GM18861 (cell line): Measurements from ENCODE around the gene CD8B.
A peak's percentile ranks its signal among the peaks of the same experiment; 100 is the strongest.
"Not testable (repeated sequence)": the region's sequence is repeated elsewhere in the genome, so short reads cannot be mapped to it uniquely, and the experiment has no call there.

Experiments used
- ATAC-seq: cut with Tn5 transposase; IDR thresholded peaks from one replicate; pipeline ENCODE4 v1.9.1; 2021; ENCODE audit not compliant: unreplicated experiment

Gene CD8B

DNA sequence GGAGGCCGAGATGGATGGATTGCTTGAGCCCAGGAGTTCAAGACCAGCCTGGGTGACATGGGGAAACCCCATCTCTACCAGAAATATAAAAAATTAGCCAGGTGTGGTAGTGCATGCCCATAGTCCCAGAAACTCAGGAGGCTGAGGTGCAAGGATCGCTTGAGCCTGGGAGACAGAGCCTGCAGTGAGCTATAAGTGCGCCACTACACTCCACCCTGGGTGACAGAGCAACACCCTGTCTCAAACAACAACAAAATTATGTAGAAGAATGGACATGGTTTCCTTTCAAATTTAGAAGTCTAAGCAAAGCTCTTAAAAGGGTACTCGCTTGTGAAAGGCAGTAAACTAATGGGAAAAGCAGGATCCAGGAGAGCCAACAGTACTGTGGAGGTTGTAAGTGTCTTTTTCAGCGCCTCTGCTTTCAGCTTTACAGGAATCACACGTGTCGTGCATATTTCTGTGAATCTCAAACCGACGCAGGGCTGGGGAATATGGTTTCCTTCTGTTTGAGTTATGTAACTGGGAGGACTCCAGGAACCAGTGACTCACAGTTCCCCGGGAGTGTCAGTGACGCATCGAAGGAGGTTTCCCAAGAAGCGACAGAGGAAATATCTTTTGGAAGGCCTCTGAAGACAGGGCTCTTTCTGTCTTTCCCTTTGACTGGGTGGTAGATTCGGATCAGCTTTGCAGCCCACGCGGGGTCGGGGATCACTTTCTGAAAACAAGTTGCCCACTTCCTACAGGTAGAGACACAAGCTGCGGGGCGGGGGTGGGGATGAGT is 24.6 kb downstream of the CD8B start:
- ATAC-seq, result not testable (repeated sequence)

DNA sequence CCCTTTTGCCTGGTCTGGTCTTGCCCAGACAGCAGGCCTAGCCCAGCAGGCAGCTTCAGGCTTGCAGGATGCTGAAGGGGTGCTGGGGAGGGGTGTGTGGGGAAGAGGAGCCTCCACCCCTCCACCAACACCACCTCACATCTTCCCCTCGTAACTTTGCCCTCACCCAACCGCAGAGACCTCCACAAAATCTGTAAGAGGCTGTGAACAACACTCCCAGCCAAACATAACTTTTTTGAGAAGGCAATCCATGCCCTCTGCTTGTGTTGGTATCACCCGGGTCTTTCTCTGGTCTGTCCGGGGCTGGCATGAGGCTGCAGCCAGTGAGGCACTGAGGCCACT is 26.2 kb downstream of the CD8B start:
- not testable (repeated sequence) for ATAC-seq

DNA sequence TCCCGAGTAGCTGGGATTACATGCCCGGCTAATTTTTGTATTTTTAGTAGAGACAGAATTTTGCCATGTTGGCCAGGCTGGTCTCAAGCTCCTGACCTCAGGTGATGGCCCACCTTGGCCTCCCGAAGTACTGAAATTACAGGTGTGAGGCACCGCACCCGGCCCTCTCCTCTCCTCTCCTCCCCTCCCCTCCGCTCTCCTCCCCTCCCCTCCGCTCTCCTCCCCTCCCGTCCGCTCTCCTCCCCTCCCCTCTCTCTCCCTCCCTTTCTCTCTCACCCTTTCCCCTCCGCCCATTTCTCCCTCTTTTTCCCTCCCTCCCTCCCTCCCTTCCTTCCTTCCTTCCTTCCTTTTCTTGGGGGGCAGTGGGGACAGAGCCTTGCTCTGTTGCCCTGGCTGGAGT is 28.4 kb downstream of the CD8B start:
- no peak for ATAC-seq

- ATAC-seq, result no peak
Measured at GRCh38 chr2:86832334-86833096, 29.2 kb downstream of the CD8B start.

DNA sequence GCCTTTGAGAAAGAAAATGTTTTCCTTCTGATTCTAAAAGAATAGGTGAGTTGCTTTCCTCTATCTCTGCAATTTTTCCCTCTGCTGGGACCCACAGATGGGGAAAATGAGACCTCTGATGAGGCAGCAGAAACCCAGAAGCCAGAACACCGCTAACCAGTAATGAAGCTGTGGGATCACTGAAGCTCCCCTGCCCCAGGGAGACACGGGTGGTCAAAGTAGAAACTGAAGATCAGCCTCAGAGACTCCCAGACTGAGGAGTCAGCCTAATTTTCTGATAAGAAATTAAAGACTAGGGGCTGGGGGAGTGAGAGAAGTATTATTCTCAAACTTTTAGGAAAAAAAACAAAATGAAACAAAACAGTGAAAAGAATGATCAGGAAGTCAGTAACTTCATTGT is 30.1 kb downstream of the CD8B start:
- no peak for ATAC-seq

DNA sequence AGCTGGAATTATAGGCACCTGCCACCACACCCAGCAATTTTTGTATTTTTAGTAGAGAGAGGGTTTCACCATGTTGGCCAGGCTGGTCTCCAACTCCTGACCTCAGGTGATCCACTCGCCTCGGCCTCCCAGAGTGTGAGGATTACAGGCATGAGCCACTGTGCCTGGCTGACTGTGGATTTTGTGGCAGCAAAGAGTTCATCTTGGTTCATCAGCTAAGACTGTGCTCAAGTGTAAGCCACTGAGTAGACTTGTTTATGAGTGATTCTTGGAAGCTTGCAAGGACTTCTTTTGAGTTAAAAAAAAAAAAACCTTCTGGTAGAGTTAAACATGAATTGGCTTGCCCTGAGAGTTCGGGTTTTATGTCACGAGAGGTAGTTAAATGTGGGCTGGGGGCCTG is 34.7 kb downstream of the CD8B start:
- no peak for ATAC-seq

DNA sequence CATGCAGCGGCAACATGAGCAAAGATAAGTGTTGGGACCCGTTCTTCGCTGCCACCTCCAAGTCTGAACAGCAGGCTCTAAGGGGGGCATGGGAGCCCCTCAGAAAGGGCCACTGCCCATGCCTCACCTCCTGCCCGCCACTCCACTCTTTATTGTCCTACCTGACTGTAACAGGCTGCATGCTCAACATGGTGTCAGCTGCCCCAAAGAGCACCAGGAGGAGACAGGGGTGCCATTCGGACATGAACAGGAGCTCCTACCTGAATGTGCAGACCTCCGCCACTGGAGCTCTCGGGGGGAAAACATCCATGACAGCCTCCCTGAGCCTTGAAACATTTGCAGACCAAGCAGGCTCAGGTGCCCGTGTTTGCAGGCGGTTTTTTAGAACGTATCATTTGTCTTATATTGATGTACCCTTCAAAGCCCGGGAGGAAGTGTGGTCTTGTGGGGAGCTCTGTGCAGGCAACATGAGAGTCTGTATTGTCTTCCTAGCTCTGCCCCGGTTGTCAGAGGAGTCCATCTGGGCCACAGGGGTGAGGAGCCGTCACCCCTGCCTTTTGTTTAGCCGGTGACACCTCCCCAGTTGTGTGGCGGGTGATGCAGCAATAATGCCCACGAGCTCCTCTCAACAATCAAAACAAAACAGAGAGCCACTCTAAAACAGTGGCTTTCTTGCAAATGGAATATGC is 35.8 kb downstream of the CD8B start:
- ATAC-seq, result no peak

- no peak for ATAC-seq
Measured at GRCh38 chr2:86825036-86825692, 36.5 kb downstream of the CD8B start.

- ATAC-seq, result no peak
Measured at GRCh38 chr2:86822668-86823345, 38.9 kb downstream of the CD8B start.

DNA sequence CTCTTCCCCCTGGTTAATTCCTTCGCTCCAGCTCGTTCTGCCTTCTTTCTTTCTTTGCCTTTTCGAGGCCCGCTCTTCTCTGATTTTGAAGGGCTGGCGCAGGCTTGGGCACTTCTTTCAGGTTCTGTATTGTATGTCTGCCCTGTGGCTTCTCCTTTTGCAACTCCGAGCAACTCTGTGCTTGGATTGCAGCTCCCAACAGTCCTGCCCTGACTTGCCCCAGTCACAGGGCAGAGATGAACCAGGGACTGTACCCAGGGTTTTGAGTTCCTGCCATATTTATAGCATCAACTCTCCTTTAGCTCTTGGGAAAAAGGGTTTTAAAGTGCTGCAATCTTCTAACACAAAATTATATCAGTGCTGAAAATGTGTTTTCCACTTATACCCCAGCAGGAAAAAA is 39.8 kb downstream of the CD8B start:
- ATAC-seq, result no peak

- ATAC-seq, result no peak
Measured at GRCh38 chr2:86821306-86821705, 40.4 kb downstream of the CD8B start.

GRCh38 chr2:86818957-86819356 is 42.7 kb downstream of the CD8B start:
- no peak for ATAC-seq

- ATAC-seq, result no peak
Measured at GRCh38 chr2:86818114-86818801, 43.4 kb downstream of the CD8B start.

- no peak for ATAC-seq
Measured at GRCh38 chr2:86815611-86816010, 46.1 kb downstream of the CD8B start.

DNA sequence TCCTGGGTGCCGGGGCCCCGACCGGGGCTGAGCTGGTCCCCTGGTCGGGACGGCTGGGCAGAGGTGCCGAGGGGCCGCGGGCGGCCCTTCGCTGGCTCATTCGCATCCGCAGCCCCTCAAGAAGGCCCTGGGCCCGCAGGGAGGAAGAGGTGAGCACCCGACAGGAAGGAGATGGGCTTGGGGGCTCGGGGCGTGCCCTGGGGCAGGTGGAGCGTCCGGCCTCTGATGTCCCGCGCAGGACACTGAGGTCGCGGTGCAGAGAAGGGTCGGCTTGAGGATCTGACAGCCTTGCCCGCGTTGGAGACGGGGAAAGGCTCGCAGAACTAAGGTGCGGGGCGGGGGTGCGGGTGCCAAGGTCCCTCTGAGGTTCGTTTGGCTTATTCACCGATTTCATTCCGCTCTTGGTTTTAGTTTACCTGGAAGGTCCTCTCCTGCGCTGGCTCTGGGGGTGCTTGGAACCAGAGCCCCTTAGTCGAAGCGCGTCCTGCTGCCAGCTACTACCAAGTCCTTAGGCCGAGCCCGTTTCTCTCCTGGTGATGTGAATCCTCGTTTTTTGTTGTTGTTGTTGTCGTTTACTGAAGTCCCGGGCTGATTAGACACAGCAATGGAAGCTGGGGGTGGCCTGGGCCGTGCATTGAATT is 52.1 kb downstream of the CD8B start:
- ATAC-seq, result no peak

DNA sequence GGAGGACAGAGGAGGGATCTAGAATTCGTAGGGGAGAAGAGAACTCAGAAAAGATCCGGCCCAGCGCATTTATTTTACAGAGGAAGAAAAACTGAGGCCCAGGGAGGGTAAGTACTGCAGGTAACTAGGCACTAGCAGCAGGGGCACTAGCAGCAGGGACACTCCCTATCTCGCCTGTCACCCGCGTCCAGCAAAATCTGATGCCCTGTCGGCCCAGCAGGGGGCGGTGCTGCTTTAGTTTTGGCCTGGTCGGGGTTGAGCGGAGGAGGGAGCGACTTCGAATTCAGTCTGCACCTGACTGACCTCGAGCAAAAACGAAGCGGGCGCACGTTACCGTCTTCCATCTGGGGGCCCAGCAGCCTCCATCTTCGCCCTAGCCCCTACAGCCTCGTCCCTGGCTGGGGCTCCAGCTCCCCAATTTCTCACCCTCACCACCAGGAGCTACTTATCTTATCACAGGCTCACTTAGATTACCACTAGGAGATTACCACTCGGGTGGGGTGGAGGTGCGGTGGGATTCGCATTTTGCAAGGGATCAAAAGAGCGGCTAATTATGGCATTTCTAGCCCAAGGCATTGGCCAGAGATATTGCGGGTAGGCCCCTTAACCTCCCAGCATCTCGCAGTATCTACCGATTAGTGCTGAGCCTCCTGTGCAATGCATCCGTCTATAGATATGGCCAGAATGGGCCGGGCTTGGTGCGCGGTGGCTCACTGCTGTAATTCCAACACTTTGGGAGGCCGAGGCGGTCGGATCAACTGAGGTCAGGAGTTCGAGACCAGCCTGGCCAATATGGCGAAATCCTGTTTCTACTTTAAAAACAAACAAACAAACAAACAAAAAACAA is 53.1 kb downstream of the CD8B start:
- ATAC-seq, result peak; percentile 88

DNA sequence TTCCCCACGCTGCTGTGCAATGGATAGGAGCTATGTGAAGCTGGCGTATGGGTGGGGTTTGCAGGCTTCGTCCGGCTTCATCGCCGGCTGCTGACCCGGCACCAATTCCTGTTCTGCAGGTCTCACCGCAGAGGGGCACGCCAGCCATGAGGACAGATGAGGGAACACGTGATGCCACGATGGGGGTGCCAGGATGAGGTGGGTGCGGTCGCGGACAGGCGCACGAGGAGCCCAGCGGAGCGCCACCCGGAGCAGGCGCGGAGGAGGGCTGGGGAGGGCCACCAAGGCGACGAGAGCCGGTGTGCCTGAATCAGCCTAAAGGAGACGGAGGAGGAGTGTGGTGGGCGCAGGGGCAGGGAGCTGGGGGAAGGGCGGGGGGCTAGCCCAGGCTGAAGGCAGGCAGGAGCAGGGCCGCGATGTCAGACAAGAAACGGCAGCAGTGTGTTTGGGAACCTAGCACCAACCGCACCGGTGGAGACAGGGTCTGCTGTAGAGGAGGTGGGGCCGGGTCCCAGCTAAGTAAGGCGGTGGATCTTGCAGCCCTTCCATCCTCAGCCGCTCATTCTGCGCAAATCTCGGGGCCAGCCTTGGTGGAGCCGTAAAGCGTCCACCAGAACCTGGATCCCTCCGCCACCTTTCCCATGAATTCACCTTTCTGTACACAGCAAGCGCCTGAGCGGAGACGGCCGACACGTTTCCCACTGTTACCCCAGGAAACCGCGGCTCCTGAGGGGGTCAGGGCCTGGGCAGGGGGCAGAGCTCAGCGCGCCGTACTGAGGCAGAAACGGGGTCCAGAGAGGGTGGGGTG is 54.0 kb downstream of the CD8B start:
- ATAC-seq, result no peak

DNA sequence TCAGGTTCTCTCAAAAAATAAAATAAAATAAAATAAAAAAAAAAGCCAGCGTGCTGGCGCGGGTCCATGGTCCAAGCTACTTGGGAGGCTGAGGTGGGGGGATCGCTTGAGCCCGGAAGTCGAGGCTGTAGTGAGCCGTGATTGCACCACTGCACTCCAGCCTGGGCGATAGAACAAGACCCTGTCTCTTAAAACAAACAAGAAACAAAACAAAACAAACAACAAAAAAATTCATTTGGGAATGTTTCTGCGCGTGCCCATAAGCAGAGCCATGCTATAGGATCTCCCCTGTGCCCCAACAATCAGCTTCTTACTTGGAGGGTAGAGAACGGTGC is 54.6 kb downstream of the CD8B start:
- no peak for ATAC-seq
